Measurements from ENCODE around the gene PDZK1IP1. TPM values are rescaled to one million over a fixed set of nuclear protein-coding genes. Genes with fewer than 3 reads are reported as not detected.
"Not testable (repeated sequence)": the region's sequence is repeated elsewhere in the genome, so short reads cannot be mapped to it uniquely, and the experiment has no call there.

PDZK1IP1 gene
- total and polyA plus RNA-seq, 2 of the 4 experiments (the other 2 are of a cell fraction), result not detected

- in situ Hi-C loops (cut with MboI; ENCODE audit: low sequenced_read_pairs) (no loop called here), dilution Hi-C loops (cut with HindIII; ENCODE audit: low sequenced_read_pairs, unreplicated experiment) (no loop called here), intact Hi-C loops (cut with micrococcal nuclease) (no loop called here)
- H3K9me1 ChIP-seq (ENCODE audit: insufficient read depth, low read length), result no peaks in the 10 kb centered on the region
- no peak overlapping the region for H3K23ac ChIP-seq (ENCODE audit: low read depth, low read length)
- no peak overlapping the region for H2BK15ac ChIP-seq (ENCODE audit: low read depth, low read length)
- no peak overlapping the region for H3K18ac ChIP-seq (ENCODE audit: low read depth, low read length)
- no peak overlapping the region for H4K5ac ChIP-seq (ENCODE audit: low read depth, low read length)
- BruUV-seq (replicated peaks), result no TSS peak
- no peak overlapping the region for H2BK5ac ChIP-seq (ENCODE audit: low read depth, low read length, poor library complexity, severe bottlenecking)
- no peak overlapping the region for H3K4me2 ChIP-seq (ENCODE audit: low read depth, low read length)
- peaks cover 14% of the 10 kb centered on the region; the same call in 1 of the 2 replicates for H3K27me3 ChIP-seq (ENCODE audit: control insufficient read depth, insufficient read depth, low read length)
- no peak overlapping the region for H2BK120ac ChIP-seq (ENCODE audit: low read depth, low read length)
- H3K79me1 ChIP-seq (ENCODE audit: low read depth in 1 of 2, low read length in 2 of 2), result no peaks in the 10 kb centered on the region
- POLR2A ChIA-PET (ENCODE audit: unreplicated experiment), result interaction anchor here (0.7 kb wide), 1 partner anchor 31 kb away, joined by 6 read pairs; no protein-coding TSS in a partner anchor
- no peak overlapping the region for H3K56ac ChIP-seq (ENCODE audit: extremely low read depth, insufficient read depth, low read length)
- no peak overlapping the region for H2AK5ac ChIP-seq (ENCODE audit: low read depth, low read length)
- no peak for DNase-seq
- H3K36me3 ChIP-seq (ENCODE audit: control insufficient read depth, insufficient read depth, low read length), result no peaks in the 10 kb centered on the region
- H3K4ac ChIP-seq (ENCODE audit: low read depth, low read length), result no peak overlapping the region
- no peak overlapping the region for H4K91ac ChIP-seq (ENCODE audit: insufficient read depth, low read depth, low read length)
- no peak overlapping the region for H3K4me3 ChIP-seq (ENCODE audit: insufficient read depth, low read depth, low read length)
- no peak overlapping the region for H3K14ac ChIP-seq (replicated peaks; ENCODE audit: low read depth, low read length)
- no peak overlapping the region for H2BK20ac ChIP-seq (ENCODE audit: low read depth, low read length)
- H3K27ac ChIP-seq (ENCODE audit: insufficient read depth, low read length), result no peak overlapping the region
- H4K20me1 ChIP-seq (ENCODE audit: insufficient read depth, low read length), result no peaks in the 10 kb centered on the region
- WGBS, 2 experiments (ENCODE audit: extremely low coverage in 2 of 2, insufficient read length in 1 of 2), result 60% methylated on average over 1 of the region's 5 CpGs; no CpG with 5 or more reads in 1 of the 2 experiments
- H3K9me3 ChIP-seq (ENCODE audit: control insufficient read depth, insufficient read depth, low read length), result no peaks in the 10 kb centered on the region
- no peak overlapping the region for H4K8ac ChIP-seq (ENCODE audit: low read depth in 2 of 2, low read length in 2 of 2)
- no peak overlapping the region for H2AK9ac ChIP-seq (replicated peaks; ENCODE audit: low read depth, low read length, poor library complexity)
- no peaks in the 10 kb centered on the region for H3K4me1 ChIP-seq (ENCODE audit: control insufficient read depth, insufficient read depth, low read length)
- CTCF ChIA-PET, result no interaction called here
- no peak overlapping the region for H3K9ac ChIP-seq (ENCODE audit: low read depth, low read length)
- no peak for TF ChIP-seq CEBPB (IDR thresholded peaks at IDR 0.05; ENCODE audit: low read depth, low read length)
- no peak for ATAC-seq (ENCODE audit: low read depth)
- no peak overlapping the region for H2AFZ ChIP-seq (replicated peaks; ENCODE audit: low read length, poor library complexity)
These were observed 16.1 kb upstream of the PDZK1IP1 start for GRCh38 chr1:47205918-47206317.

GRCh38 chr1:47203504-47203903 lies 13.7 kb upstream of the PDZK1IP1 start:
- no CpG with 5 or more reads among the region's 2 CpGs for WGBS, 2 experiments (ENCODE audit: extremely low coverage in 2 of 2, insufficient read length in 1 of 2)

More at GRCh38 chr1:47203504-47203903, 13.7 kb upstream of the PDZK1IP1 start:
- dilution Hi-C loops (cut with HindIII; ENCODE audit: low sequenced_read_pairs, unreplicated experiment); H3K4me3 ChIP-seq (ENCODE audit: insufficient read depth, low read depth, low read length); H3K9me3 ChIP-seq (ENCODE audit: control insufficient read depth, insufficient read depth, low read length); H3K36me3 ChIP-seq (ENCODE audit: control insufficient read depth, insufficient read depth, low read length); POLR2A ChIA-PET (ENCODE audit: unreplicated experiment); H2BK20ac ChIP-seq (ENCODE audit: low read depth, low read length); H3K14ac ChIP-seq (replicated peaks; ENCODE audit: low read depth, low read length); in situ Hi-C loops (cut with MboI; ENCODE audit: low sequenced_read_pairs); H3K4me1 ChIP-seq (ENCODE audit: control insufficient read depth, insufficient read depth, low read length); H2BK120ac ChIP-seq (ENCODE audit: low read depth, low read length); DNase-seq; H4K8ac ChIP-seq (ENCODE audit: low read depth in 2 of 2, low read length in 2 of 2); H4K5ac ChIP-seq (ENCODE audit: low read depth, low read length); H4K20me1 ChIP-seq (ENCODE audit: insufficient read depth, low read length); H2BK15ac ChIP-seq (ENCODE audit: low read depth, low read length); H2AFZ ChIP-seq (replicated peaks; ENCODE audit: low read length, poor library complexity); H3K23ac ChIP-seq (ENCODE audit: low read depth, low read length); H3K4ac ChIP-seq (ENCODE audit: low read depth, low read length); H2AK5ac ChIP-seq (ENCODE audit: low read depth, low read length); CTCF ChIA-PET; H3K9me1 ChIP-seq (ENCODE audit: insufficient read depth, low read length); H3K79me1 ChIP-seq (ENCODE audit: low read depth in 1 of 2, low read length in 2 of 2); H3K9ac ChIP-seq (ENCODE audit: low read depth, low read length); H3K27ac ChIP-seq (ENCODE audit: insufficient read depth, low read length); H2BK5ac ChIP-seq (ENCODE audit: low read depth, low read length, poor library complexity, severe bottlenecking); H3K56ac ChIP-seq (ENCODE audit: extremely low read depth, insufficient read depth, low read length); ATAC-seq (ENCODE audit: low read depth); H3K18ac ChIP-seq (ENCODE audit: low read depth, low read length); H2AK9ac ChIP-seq (replicated peaks; ENCODE audit: low read depth, low read length, poor library complexity); intact Hi-C loops (cut with micrococcal nuclease); H3K4me2 ChIP-seq (ENCODE audit: low read depth, low read length); H4K91ac ChIP-seq (ENCODE audit: insufficient read depth, low read depth, low read length); BruUV-seq (replicated peaks): not testable (repeated sequence)
- peaks cover 19% of the 10 kb centered on the region; the same call in 1 of the 2 replicates for H3K27me3 ChIP-seq (ENCODE audit: control insufficient read depth, insufficient read depth, low read length)
